Thoracic aorta (tissue), 2 donors: ENCODE measurements around the gene MARVELD1. TPM values are rescaled to one million over a fixed set of nuclear protein-coding genes. Genes with fewer than 3 reads are reported as not detected.
"Not testable (repeated sequence)": the region's sequence is repeated elsewhere in the genome, so short reads cannot be mapped to it uniquely, and the experiment has no call there.

Experiments
- ATAC-seq: fragments of 150-250 bp; one replicate; pipeline ENCODE4 v1.8.0; 2017; ENCODE audit warnings: low read depth; ENCODE audit not compliant: insufficient number of reproducible peaks, low FRiP score
- DNase-seq: peaks from one replicate; pipeline ENCODE4 v3.0.0-alpha.2; 2020; ENCODE audit warnings: low spot score
- H3K27ac ChIP-seq, 2 donors: fragments of 200-600 bp; sonication (generic); 1 replicate in 1 of 2; 2 replicates in 1 of 2; pipeline ENCODE4 v1.5.1; 2016; ENCODE audit warnings: mild to moderate bottlenecking in 2 of 2, moderate library complexity in 2 of 2
- H3K27me3 ChIP-seq: fragments of 200-600 bp; sonication (generic); replicated peaks from 2 replicates; pipeline ENCODE4 v1.6.0; 2016; ENCODE audit warnings: mild to moderate bottlenecking; ENCODE audit not compliant: insufficient read depth
- H3K36me3 ChIP-seq: fragments of 200-600 bp; sonication (generic); one replicate; pipeline ENCODE4 v1.5.1; 2016
- H3K4me1 ChIP-seq, 2 donors: fragments of 200-600 bp; sonication (generic); 1 replicate in 1 of 2; 2 replicates in 1 of 2; pipeline versions ENCODE4 v1.5.1 to v1.6.0; 2016; ENCODE audit warnings: low read depth in 2 of 2, mild to moderate bottlenecking in 1 of 2; ENCODE audit not compliant: control insufficient read depth in 1 of 2
- H3K4me3 ChIP-seq: fragments of 200-600 bp; sonication (generic); 2 replicates; pipeline ENCODE4 v1.5.1; 2016; ENCODE audit warnings: mild to moderate bottlenecking
- H3K9me3 ChIP-seq: fragments of 200-600 bp; sonication (generic); 2 replicates; pipeline ENCODE4 v1.5.1; 2016
- total RNA-seq, 2 donors: library from RNA; depleted of rRNA; stranded (reverse); fragments of >200 nt; gene quantifications; one replicate each; pipeline versions ENCODE4 v1.1.0 to v1.2.3, GENCODE V29; 2016
- TF ChIP-seq, protein P1 (sequence below): fragments of 200-600 bp; sonication (generic); IDR thresholded peaks from one replicate; pipeline ENCODE4 v1.5.1; 2019; ENCODE audit warnings: antibody characterized with exemption

The MARVELD1 gene
- total RNA-seq, 2 donors from 2014 or later: 85.0 to 97.9 TPM

DNA sequence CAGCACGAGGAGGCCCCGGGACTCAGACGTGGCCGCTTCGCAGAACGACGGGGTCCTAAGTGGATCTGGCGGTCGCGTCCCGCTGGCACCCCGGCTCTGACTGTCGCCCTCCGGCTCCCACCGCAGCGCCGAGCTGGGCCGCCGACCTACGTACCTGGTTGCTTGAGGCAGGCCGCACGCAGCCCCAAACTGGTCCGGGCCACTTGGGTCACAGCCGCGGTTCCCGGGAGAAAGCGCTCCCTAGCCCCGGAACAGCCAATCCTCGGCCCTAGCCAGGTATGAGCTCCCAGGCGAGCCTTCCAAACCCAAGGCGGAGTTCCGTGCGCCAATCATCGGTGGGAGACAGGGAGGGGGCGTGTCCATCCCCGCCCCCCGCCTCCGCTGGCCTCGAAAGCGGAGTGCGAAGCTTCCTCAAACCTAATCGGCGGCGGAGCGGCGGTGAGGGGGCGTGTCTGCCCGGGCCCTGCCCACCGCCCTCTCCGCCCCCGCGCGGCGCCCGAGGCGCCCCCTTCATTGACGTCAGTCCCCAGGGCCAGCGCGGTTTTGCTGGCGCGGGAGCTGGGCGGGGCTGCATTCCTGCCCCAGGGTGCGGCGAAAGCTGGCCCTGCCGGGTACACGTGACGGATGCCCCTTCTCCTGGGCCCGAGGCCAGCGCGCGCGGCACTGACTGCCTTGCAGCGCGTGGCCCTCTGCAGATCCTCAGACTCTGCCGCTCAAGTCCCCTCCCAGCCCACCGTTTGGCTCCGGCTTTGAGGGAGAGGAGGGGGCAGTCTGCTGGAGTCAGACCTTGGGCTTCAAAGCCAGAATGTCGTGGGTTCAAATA is 26.4 kb upstream of the MARVELD1 start, which contains the start of gene AVPI1:
TSS of gene AVPI1 (minus strand) at position 280 of the 823 bp plus-strand sequence. CDS start 7,336 bp downstream, outside the sequence.
- Histone ChIP-seq H3K36me3 (no peaks in the 10 kb centered on the region), H3K9me3 (no peaks in the 10 kb centered on the region), H3K27ac (peak within 1 kb of the TSS; percentile 90 to 94), H3K4me3 (peak within 1 kb of the TSS; percentile 82), H3K4me1 (peaks cover 49 to 60% of the 10 kb centered on the region in 2 donors), H3K27me3 (no peaks in the 10 kb centered on the region)
- ATAC-seq: peak; percentile 77
- TF ChIP-seq, protein P1, sequence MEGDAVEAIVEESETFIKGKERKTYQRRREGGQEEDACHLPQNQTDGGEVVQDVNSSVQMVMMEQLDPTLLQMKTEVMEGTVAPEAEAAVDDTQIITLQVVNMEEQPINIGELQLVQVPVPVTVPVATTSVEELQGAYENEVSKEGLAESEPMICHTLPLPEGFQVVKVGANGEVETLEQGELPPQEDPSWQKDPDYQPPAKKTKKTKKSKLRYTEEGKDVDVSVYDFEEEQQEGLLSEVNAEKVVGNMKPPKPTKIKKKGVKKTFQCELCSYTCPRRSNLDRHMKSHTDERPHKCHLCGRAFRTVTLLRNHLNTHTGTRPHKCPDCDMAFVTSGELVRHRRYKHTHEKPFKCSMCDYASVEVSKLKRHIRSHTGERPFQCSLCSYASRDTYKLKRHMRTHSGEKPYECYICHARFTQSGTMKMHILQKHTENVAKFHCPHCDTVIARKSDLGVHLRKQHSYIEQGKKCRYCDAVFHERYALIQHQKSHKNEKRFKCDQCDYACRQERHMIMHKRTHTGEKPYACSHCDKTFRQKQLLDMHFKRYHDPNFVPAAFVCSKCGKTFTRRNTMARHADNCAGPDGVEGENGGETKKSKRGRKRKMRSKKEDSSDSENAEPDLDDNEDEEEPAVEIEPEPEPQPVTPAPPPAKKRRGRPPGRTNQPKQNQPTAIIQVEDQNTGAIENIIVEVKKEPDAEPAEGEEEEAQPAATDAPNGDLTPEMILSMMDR: no peak
- DNase-seq: peak; percentile 86

DNA sequence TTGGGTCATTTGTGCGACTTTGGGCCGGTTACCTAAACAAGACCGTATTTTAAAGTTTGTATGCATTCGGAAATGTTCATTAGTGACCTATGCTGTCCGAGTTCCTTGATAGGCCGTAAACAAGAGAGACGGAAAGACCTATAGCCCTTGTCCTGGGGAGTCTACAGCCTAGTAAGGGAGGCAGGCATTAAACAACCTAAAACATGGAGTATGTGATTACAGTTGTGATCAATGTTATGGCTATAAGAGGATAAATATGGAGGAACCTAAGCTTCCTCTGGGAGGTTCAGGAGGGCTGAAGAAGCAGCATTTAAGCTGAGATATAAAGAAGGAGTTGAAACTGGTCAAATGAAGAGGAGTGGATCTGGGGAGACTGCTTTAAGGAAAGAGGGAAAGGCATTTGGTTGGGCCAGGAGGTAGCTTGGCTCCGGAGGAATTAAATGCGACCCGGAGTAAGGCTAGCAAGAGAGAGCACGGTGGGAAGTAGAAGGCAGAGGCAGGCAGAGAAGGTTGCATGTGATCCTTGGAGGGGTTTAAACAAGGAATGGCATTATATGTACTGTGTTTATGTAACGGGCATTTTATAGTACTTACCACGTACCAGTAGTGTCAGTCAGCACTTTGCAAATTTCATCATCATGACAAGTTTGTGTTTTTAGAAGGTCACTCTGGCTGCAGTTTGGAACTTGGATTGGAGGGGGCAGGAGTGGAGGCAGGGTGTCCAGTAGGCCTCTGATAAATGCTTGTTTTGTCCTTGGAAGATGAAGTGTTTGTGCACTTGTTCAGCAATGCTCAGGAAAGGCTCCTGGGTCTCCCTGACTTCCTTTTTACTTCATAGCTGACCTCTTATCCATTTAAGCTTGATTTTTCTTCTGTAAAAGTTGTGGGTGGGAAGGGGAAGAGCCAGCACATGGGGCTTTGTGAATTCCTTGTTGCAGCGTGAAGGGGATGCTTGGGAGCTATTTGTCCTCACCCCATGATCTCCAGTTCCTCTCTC is 25.4 kb upstream of the MARVELD1 start:
- Histone ChIP-seq H3K4me1 (peaks cover 42 to 53% of the 10 kb centered on the region in 2 donors), H3K9me3 (no peaks in the 10 kb centered on the region), H3K27ac (peak overlapping the region; percentile 90 to 94), H3K27me3 (no peaks in the 10 kb centered on the region), H3K4me3 (peak overlapping the region; percentile 82), H3K36me3 (no peaks in the 10 kb centered on the region)
- ATAC-seq (no peak), DNase-seq (no peak)
- TF ChIP-seq, protein P1: no peak

DNA sequence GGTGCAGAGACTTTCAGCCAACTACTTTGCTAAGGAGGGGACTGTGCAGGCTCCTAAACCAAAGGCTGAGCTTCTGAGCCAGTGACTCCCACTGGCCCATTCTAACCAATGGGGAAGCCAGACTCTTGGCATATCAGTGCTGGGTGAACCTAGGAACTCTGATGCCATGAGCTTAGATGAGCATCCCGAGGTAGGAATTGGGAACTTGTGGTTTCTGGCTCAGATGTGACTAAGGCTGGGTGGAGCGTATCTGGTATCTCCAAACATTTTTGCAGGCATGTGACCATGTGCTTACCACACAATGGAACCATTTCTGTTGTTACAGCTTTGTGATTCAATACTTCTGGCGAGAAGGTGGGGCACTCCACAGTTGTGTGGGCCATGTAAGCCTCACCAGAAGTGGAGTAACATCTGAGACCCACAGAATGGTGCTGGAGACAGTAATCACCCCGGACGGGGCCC is 23.9 kb upstream of the MARVELD1 start:
- TF ChIP-seq, protein P1: no peak

DNA sequence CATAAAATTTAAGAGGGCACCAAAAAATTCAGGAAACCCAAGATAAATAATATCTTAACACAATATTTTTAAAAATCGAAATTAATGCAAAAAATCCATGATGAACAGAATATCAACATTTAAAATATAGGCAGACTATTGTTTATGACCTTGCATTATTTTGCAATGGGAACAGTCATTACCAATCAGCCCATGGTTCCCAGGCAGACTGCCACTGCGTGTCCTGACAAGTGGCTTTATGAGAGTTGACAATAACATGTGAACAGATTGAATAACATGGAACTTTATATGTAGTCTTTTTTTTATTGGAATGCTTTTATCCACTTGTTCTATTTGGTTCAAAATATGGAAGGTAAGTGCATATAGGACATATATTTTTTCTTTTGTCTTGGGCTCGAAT is 23.4 kb upstream of the MARVELD1 start:
- no peaks in the 10 kb centered on the region for H3K36me3 ChIP-seq
- no peaks in the 10 kb centered on the region for H3K27me3 ChIP-seq
- no peak for DNase-seq
- H3K4me3 ChIP-seq: no peak overlapping the region
- ATAC-seq: no peak
- no peaks in the 10 kb centered on the region for H3K9me3 ChIP-seq
- TF ChIP-seq, protein P1: no peak
- H3K4me1 ChIP-seq: peaks cover 23 to 32% of the 10 kb centered on the region in 2 donors
- H3K27ac ChIP-seq: no peak overlapping the region

More for the DNA sequence above, 23.9 kb upstream of the MARVELD1 start:
- Histone ChIP-seq H3K36me3 (no peaks in the 10 kb centered on the region), H3K27me3 (no peaks in the 10 kb centered on the region), H3K9me3 (no peaks in the 10 kb centered on the region), H3K27ac (peak overlapping the region; percentile 33 to 90), H3K4me3 (no peak overlapping the region), H3K4me1 (peaks cover 27 to 38% of the 10 kb centered on the region in 2 donors)
- ATAC-seq: no peak
- DNase-seq: no peak

DNA sequence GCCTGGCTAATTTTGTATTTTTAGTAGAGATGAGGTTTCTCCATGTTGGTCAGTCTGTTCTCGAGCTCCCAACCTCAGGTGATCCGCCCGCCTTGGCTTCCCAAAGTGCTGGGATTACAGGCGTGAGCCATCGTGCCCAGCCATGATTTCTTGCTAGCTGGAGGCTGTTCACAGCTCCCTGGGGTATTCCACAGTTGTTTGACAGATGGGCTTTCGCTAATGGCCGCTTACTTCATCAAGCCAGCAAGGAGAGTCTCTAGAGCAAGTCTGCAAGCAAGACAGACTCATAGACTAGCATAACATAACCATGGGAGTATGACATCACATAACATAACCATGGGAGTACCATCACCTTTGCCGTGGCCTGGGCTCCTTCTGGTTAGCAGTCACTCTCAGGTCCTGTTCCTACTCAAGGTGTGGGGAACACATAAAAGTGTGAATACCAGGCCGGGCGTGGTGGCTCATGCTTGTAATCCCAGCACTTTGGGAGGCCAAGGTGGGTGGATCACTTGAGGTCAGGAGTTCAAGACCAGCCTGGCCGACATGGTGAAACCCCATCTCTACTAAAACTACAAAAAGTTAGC is 15.4 kb upstream of the MARVELD1 start:
- not testable (repeated sequence) for H3K27ac ChIP-seq, DNase-seq, H3K27me3 ChIP-seq, H3K4me3 ChIP-seq, H3K9me3 ChIP-seq, ATAC-seq, H3K4me1 ChIP-seq, H3K36me3 ChIP-seq
